Suprapubic skin (tissue), 2 donors: Measurements from ENCODE around the gene ATP1A3.

ENCODE experiments used
- EP300 ChIP-seq: sonication (generic); formaldehyde crosslinking; IDR thresholded peaks from one replicate; pipeline ENCODE4 v1.6.1; 2017; ENCODE audit warnings: antibody characterized with exemption
- POLR2A ChIP-seq, 2 donors: fragments of 450-650 bp; IDR thresholded peaks; one replicate each; pipeline ENCODE4 v1.6.1; 2017; ENCODE audit warnings: antibody characterized with exemption in 2 of 2, mild to moderate bottlenecking in 2 of 2, moderate library complexity in 2 of 2

DNA sequence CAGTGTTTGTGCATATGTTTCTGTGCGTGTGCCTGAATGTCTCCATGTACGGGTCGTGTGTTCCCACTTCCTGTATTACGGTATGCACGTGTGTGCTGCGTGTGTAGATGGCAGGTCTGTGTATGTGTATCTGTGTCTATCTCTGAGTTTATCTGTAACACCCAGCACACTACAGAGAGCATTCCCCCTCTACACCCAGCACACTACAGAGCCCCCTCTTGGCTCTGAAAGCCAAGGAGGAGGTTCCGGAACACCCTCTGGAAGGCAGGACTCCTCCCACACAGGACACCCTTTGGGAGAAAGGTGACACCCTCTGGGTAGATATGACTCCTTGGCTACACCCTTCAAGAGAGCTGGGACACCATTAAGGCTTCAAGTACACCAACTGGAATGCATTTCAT lies 63.7 kb downstream of the ATP1A3 start:
- TF ChIP-seq POLR2A (IDR thresholded peaks at IDR 0.05), result no peak
- TF ChIP-seq EP300, result no peak
